SK-N-SH (cell line): ENCODE results near the gene DIPK1A. TPM values are rescaled to one million over a fixed set of nuclear protein-coding genes. Genes with fewer than 3 reads are reported as not detected.

ENCODE experiments used
- CTCF ChIA-PET: fragments of 300-600, 350-600 bp; formaldehyde crosslinking; extraction: SDS; loops from one replicate; lab custom pipeline; 2021; lab: Yijun Ruan, JAX
- POLR2A ChIA-PET: fragments of 350-600 bp; sonication (Branson Sonifier 250); formaldehyde crosslinking; extraction: SDS; loops from one replicate; lab custom pipeline; 2020; ENCODE audit warnings: antibody characterized with exemption, inconsistent platforms; lab: Yijun Ruan, JAX
- DNase-seq: peaks from one replicate; pipeline ENCODE4 v3.0.0; 2012
- H2AFZ ChIP-seq: fragments of 200-600 bp; sonication (generic); 2 replicates; pipeline ENCODE4 v1.8.1; 2016; ENCODE audit warnings: antibody characterized with exemption, mild to moderate bottlenecking, low read depth
- H3F3A ChIP-seq: fragments of 200-600 bp; sonication (generic); replicated peaks from 2 replicates; pipeline ENCODE3; 2016; ENCODE audit warnings: antibody characterized with exemption, mild to moderate bottlenecking; ENCODE audit not compliant: insufficient read depth
- H3K27ac ChIP-seq, 2 experiments: fragments of 200-500 bp in 1 of 2; fragments of 200-600 bp in 1 of 2; sonication (Bioruptor generic) in 1 of 2; sonication (generic), shearing (Covaris generic) in 1 of 2; 2 replicates each; pipeline versions ENCODE4 v1.5.1 to v1.6.1; 2014 to 2016; ENCODE audit warnings: low read depth in 2 of 2, inconsistent platforms in 1 of 2, low read length in 1 of 2, mild to moderate bottlenecking in 1 of 2, mixed read lengths in 1 of 2
- H3K27me3 ChIP-seq: fragments of 200-600 bp; sonication (generic), shearing (Covaris generic); 2 replicates; pipeline ENCODE4 v1.6.1; 2016; ENCODE audit warnings: mixed run types; ENCODE audit not compliant: insufficient read depth
- H3K36me3 ChIP-seq, 2 experiments: fragments of 200-500 bp in 1 of 2; fragments of 200-600 bp in 1 of 2; sonication (Bioruptor generic) in 1 of 2; sonication (generic) in 1 of 2; replicated peaks in 1 of 2; 2 replicates each; pipeline versions ENCODE3 to v1.5.1; 2014 to 2016; ENCODE audit warnings: low read length in 1 of 2, mild to moderate bottlenecking in 1 of 2; ENCODE audit not compliant: insufficient read depth in 2 of 2, control insufficient read depth in 1 of 2
- H3K4me1 ChIP-seq, 2 experiments: fragments of 200-500 bp in 1 of 2; fragments of 200-600 bp in 1 of 2; sonication (Bioruptor generic) in 1 of 2; sonication (generic), shearing (Covaris generic) in 1 of 2; 2 replicates each; pipeline versions ENCODE4 v1.5.1 to v1.6.1; 2014 to 2016; ENCODE audit warnings: low read depth in 1 of 2, low read length in 1 of 2, mixed run types in 1 of 2; ENCODE audit not compliant: insufficient read depth in 2 of 2, control insufficient read depth in 1 of 2
- H3K4me2 ChIP-seq: fragments of 200-600 bp; sonication (generic), shearing (Covaris generic); 2 replicates; pipeline ENCODE4 v1.6.1; 2017; ENCODE audit warnings: mixed run types
- H3K4me3 ChIP-seq, 2 experiments: fragments of 200-500 bp in 1 of 2; fragments of 200-600 bp in 1 of 2; sonication (Bioruptor generic) in 1 of 2; sonication (generic), shearing (Covaris generic) in 1 of 2; 2 replicates each; pipeline versions ENCODE4 v1.5.1 to v1.8.1; 2014 to 2016; ENCODE audit warnings: low read depth in 2 of 2, inconsistent platforms in 1 of 2, low read length in 1 of 2, mild to moderate bottlenecking in 1 of 2, mixed read lengths in 1 of 2, moderate library complexity in 1 of 2
- H3K79me2 ChIP-seq: fragments of 200-600 bp; sonication (generic); 2 replicates; pipeline ENCODE4 v1.8.1; 2017; ENCODE audit warnings: mild to moderate bottlenecking; ENCODE audit not compliant: insufficient read depth
- H3K9ac ChIP-seq: fragments of 200-600 bp; sonication (generic); 2 replicates; pipeline ENCODE4 v1.6.1; 2017; ENCODE audit warnings: mixed run types
- H3K9me2 ChIP-seq: fragments of 200-600 bp; sonication (generic); 2 replicates; pipeline ENCODE4 v1.6.1; 2017; ENCODE audit warnings: mixed run types
- H3K9me3 ChIP-seq: fragments of 200-600 bp; sonication (generic); 2 replicates; pipeline ENCODE4 v1.6.1; 2017; ENCODE audit warnings: mixed run types, mild to moderate bottlenecking, moderate library complexity
- H4K20me1 ChIP-seq: fragments of 200-600 bp; sonication (generic); 2 replicates; pipeline ENCODE4 v1.6.1; 2017; ENCODE audit warnings: mild to moderate bottlenecking, mixed run types; ENCODE audit not compliant: insufficient read depth
- CHD2 ChIP-seq: fragments of 150-350 bp; IDR thresholded peaks from 2 replicates; pipeline ENCODE4 v1.6.1; 2018; ENCODE audit warnings: low read length; ENCODE audit not compliant: partially characterized antibody
- EZH2phosphoT487 ChIP-seq: fragments of 200-600 bp; sonication (generic); IDR thresholded peaks from 2 replicates; pipeline ENCODE4 v1.6.1; 2017; ENCODE audit warnings: low read depth, mixed run types, mild to moderate bottlenecking, antibody characterized with exemption, moderate library complexity, borderline replicate concordance
- FOXJ3 ChIP-seq: sonication (generic); formaldehyde crosslinking; IDR thresholded peaks from 2 replicates; pipeline ENCODE4 v1.5.1; 2020; ENCODE audit warnings: mild to moderate bottlenecking, missing genetic modification reagents
- FOXM1 ChIP-seq: IDR thresholded peaks from 2 replicates; pipeline ENCODE4 v1.4.0; 2012; ENCODE audit warnings: low read depth, mild to moderate bottlenecking
- GATA2 ChIP-seq: sonication (generic); formaldehyde crosslinking; IDR thresholded peaks from 2 replicates; pipeline ENCODE4 v1.5.0; 2020; ENCODE audit warnings: mild to moderate bottlenecking, missing genetic modification reagents
- IRF3 ChIP-seq: fragments of 150-350 bp; IDR thresholded peaks from 2 replicates; pipeline ENCODE4 v1.6.1; 2016; ENCODE audit warnings: mild to moderate bottlenecking, low read depth, low read length
- MXI1 ChIP-seq: IDR thresholded peaks from 2 replicates; pipeline ENCODE4 v1.6.1; 2012; ENCODE audit warnings: mild to moderate bottlenecking, low read depth, low read length, improper control_type of control experiment
- PBX3 ChIP-seq: IDR thresholded peaks from 2 replicates; pipeline ENCODE4; 2012
- POLR2AphosphoS5 ChIP-seq: IDR thresholded peaks from 2 replicates; pipeline ENCODE4 v1.6.1; 2012; ENCODE audit warnings: low read depth, low read length
- REST ChIP-seq: IDR thresholded peaks from 2 replicates; pipeline ENCODE4 v1.6.1; 2012; ENCODE audit warnings: mild to moderate bottlenecking, low read depth, low read length, moderate library complexity
- RXRA ChIP-seq: IDR thresholded peaks from 2 replicates; pipeline ENCODE4 v1.4.0; 2012; ENCODE audit warnings: low read depth, mild to moderate bottlenecking, borderline replicate concordance
- SIN3A ChIP-seq: IDR thresholded peaks from 2 replicates; pipeline ENCODE4 v1.6.1; 2012; ENCODE audit warnings: low read depth, mild to moderate bottlenecking, low read length, moderate library complexity, borderline replicate concordance
- TAF1 ChIP-seq: IDR thresholded peaks from 2 replicates; pipeline ENCODE4 v1.6.1; 2012; ENCODE audit warnings: low read depth, mild to moderate bottlenecking, low read length, moderate library complexity, borderline replicate concordance
- TCF12 ChIP-seq: IDR thresholded peaks from 2 replicates; pipeline ENCODE4 v1.4.0; 2012
- TEAD4 ChIP-seq: IDR thresholded peaks from 2 replicates; pipeline ENCODE4 v1.4.0; 2012; ENCODE audit warnings: mild to moderate bottlenecking, borderline replicate concordance; ENCODE audit not compliant: insufficient read depth
- USF2 ChIP-seq: fragments of 150-350 bp; IDR thresholded peaks from 2 replicates; pipeline ENCODE4 v1.6.1; 2017; ENCODE audit warnings: antibody characterized with exemption, low read length, low read depth, borderline replicate concordance
- YY1 ChIP-seq: IDR thresholded peaks from 2 replicates; pipeline ENCODE4 v1.4.0; 2012; ENCODE audit warnings: low read depth, mild to moderate bottlenecking
- WGBS: methylation state at CpG from one replicate; pipeline ENCODE4 v1.1.6; 2017; ENCODE audit warnings: low lambda C conversion rate; 5-methylcytosine and 5-hydroxymethylcytosine counted together
- polyA plus RNA-seq, 3 experiments: library from polyadenylated mRNA; depleted of rRNA; stranded (reverse); fragments of >200 nt; gene quantifications; 2 replicates each; pipeline ENCODE4 v1.2.3, GENCODE V29; 2012
- TF ChIP-seq, protein P1 (sequence below): IDR thresholded peaks from 2 replicates; pipeline ENCODE4 v1.4.0; 2012; ENCODE audit warnings: low read depth, borderline replicate concordance

Gene DIPK1A
- polyA plus RNA-seq, 1 of the 3 experiments (the other 2 are of a cell fraction) = 3.4 TPM

DNA sequence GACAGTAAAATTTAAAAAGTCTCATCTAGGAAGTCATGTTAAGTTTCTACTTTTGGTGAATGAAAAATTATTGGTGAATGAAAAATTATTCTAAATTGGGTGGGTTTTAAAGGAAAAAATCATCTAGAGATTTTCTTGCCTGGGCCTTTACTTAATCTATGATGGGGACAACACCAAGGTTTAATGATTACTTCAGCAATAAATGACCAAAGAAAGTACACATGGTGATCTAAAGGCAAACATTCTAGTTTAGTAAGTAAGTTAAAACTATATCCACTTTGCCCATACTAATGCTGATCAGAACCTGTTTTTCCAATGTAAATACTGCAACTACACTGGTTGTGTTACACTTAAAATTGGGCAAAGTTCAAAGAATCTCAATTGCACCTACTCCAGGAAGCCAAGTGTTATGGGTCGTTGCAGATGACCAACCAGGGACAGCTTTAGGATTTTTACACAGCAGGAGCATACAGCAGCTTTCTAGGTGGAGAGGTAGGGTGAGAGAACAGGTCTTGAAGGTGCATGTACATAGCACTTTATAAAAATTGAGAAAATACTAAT, 144.0 kb downstream of the DIPK1A start:
- TF ChIP-seq IRF3 (no peak), RXRA (no peak), FOXM1 (no peak), REST (no peak), TEAD4 (no peak), CHD2 (no peak), MXI1 (no peak), TAF1 (no peak), PBX3 (no peak), YY1 (no peak), FOXJ3 (CRISPR knock-in tag) (no peak), GATA2 (CRISPR knock-in tag) (no peak), POLR2AphosphoS5 (no peak), EZH2phosphoT487 (no peak), TCF12 (no peak), SIN3A (no peak), USF2 (no peak)
- TF ChIP-seq, protein P1, sequence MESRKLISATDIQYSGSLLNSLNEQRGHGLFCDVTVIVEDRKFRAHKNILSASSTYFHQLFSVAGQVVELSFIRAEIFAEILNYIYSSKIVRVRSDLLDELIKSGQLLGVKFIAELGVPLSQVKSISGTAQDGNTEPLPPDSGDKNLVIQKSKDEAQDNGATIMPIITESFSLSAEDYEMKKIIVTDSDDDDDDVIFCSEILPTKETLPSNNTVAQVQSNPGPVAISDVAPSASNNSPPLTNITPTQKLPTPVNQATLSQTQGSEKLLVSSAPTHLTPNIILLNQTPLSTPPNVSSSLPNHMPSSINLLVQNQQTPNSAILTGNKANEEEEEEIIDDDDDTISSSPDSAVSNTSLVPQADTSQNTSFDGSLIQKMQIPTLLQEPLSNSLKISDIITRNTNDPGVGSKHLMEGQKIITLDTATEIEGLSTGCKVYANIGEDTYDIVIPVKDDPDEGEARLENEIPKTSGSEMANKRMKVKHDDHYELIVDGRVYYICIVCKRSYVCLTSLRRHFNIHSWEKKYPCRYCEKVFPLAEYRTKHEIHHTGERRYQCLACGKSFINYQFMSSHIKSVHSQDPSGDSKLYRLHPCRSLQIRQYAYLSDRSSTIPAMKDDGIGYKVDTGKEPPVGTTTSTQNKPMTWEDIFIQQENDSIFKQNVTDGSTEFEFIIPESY = no peak
- no peak overlapping the region for H3K9ac ChIP-seq
- no peaks in the 10 kb centered on the region for H4K20me1 ChIP-seq
- ChIA-PET POLR2A (no interaction called here), CTCF (interaction anchor here (0.6 to 2.8 kb wide), 5 partner anchors 15 to 507 kb away, joined by 3 to 17 read pairs (median 4); partner anchors contain the start of gene RPL5)
- no peak overlapping the region for H2AFZ ChIP-seq
- no peaks in the 10 kb centered on the region for H3F3A ChIP-seq
- H3K4me1 ChIP-seq = no peaks in the 10 kb centered on the region
- no peaks in the 10 kb centered on the region for H3K9me2 ChIP-seq
- no peaks in the 10 kb centered on the region for H3K9me3 ChIP-seq
- H3K27ac ChIP-seq = no peak overlapping the region
- H3K27me3 ChIP-seq = no peaks in the 10 kb centered on the region
- H3K4me2 ChIP-seq = no peak overlapping the region
- H3K4me3 ChIP-seq = no peak overlapping the region
- no peaks in the 10 kb centered on the region for H3K79me2 ChIP-seq
- 6% methylated on average over 1 of the region's 1 CpG for WGBS
- no peaks in the 10 kb centered on the region for H3K36me3 ChIP-seq
- DNase-seq = no peak
